Measurements from ENCODE around the gene FSTL4.

The FSTL4 gene

GRCh38 chr5:133612249-133612860 is at the start of gene FSTL4:
Gene FSTL4, minus strand, starts transcription at chr5:133612541.
- DNase-seq = no peak

DNA sequence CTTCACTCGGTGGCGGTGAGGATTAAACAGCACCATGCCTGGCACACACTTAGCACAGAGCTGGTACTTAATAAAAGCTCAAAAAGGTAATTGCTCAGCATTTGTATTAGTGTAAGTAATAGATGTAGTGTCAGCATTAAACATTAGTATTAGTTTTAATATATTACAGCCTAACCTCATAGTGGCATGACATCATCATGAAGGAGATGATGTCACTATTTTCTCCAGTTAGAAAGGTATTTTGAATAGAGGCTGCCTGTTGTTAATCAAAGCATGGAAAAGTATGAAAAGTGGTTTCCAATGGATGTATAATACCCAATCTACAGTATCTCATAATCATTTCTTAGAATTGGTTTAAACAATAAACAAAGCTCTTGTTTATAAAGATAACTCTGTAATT is 49.0 kb upstream of the FSTL4 start:
- no peak for DNase-seq

DNA sequence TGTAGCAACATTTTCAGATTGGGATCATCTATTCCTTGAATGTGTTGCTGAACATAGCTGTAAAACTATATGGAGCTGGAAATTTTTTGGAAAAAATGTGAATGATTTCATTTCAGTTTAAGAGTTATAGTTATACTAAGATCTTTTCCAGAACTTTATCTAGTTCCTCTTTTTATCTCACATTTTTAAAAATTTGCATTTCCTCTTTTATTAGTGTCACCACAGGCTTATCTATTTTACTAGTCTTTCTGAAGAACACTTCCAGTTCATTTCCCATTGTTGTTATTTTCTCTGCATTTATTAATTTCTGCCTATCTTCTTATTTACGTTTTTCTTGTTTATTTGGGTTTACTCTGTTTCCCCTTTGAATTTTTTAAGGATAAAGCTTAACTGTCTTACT is 46.0 kb upstream of the FSTL4 start:
- no peak for DNase-seq

- no peak for DNase-seq
Observed at GRCh38 chr5:133657036-133657435, 44.7 kb upstream of the FSTL4 start.

- DNase-seq = no peak
Observed at GRCh38 chr5:133655966-133656365, 43.6 kb upstream of the FSTL4 start.

DNA sequence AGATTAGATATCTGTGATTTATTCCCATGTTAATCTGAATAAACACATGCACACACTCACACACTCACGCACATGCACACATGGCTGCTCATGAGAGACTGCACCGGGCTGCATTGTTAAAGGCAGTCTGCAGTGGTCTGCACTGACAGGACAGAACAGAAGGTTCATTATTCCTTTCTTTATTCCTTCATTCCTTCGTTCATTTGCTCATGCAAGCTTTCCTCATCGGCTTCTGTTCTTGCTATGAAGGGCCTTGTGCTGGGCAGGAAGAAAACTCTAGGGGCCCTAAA is 41.4 kb upstream of the FSTL4 start:
- no peak for DNase-seq

DNA sequence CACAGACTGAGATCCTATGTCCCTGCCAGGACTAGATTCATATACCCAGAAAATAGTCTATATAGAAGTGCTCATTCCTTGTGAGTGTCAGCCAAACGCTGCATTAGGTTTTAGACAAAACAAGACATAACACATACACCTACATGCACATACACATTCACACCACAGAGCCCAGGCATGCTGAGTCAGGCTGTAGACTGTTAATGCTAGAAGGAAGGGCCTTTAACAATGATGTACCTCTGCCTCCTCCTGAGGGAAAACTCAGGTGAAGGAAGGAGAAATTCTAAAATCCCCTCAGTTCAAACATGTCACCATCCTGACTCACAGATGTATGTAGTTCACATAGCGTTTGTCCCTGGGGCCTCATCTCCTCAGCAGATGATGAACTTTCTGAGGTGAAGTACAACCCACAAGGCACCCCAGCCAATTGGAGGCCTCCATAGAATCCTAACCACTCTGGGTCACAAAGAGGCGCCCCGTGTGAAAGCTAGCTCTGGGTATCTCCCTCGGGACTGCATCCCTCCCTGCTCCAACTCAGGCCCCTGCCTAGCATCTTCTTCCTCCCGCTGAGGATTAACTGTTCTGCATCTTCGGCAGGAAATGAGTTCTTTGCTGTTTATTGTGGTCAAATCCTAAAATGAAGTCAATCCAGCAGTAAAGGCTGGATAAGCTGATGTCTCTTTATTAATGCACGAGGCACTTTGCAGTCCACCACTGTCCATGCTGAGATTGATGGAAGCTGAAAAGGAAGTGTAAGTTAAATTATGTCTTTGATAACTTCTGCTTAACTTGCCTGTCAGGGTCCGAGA is 40.8 kb upstream of the FSTL4 start:
- DNase-seq = no peak

DNA sequence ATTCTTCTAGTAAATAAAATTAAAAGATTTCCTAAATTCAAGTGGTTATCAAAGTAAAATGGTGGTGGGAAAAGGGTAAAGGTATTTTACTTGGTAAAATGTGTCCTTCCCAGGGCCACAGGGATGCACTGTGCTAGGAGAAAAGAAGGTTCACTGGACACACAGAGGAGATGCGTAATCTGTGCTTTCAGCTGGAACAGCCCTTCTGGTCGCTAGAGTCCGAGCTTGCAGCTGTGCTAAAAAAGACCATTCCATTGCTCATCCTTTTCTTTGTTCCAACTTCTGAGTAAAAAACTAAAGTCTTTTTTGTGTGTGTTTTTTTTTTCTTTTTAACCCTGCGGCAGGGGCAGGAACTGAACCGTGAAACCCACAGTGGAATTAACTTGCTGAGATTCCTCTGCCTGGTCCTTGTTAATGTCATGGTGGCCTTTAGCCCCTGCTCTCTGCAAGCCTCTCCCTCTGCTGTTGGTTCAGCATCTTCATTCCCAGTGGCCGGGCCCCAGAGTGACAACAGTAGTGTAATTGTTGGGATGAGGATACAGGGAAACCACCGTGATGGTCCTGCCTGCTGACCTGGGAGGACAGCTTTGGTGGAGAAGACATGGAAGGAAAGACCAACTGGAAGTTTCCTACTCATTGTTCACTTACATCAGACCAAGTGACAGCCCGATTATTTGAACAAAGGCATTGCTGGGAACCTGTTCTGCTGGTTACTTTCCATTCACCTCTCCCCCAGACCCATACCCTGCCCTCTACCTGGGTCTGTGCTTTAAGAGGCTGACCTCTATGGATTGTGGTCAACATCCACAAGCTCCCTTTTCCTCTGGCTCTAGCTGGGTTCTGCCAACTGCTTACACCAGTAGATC is 31.9 kb upstream of the FSTL4 start:
- DNase-seq = no peak

GRCh38 chr5:133643365-133643764 is 31.0 kb upstream of the FSTL4 start:
- DNase-seq = no peak

- DNase-seq = no peak
Observed at GRCh38 chr5:133642153-133642722, 29.9 kb upstream of the FSTL4 start.

- DNase-seq = no peak
Observed at GRCh38 chr5:133641683-133642082, 29.3 kb upstream of the FSTL4 start.

DNA sequence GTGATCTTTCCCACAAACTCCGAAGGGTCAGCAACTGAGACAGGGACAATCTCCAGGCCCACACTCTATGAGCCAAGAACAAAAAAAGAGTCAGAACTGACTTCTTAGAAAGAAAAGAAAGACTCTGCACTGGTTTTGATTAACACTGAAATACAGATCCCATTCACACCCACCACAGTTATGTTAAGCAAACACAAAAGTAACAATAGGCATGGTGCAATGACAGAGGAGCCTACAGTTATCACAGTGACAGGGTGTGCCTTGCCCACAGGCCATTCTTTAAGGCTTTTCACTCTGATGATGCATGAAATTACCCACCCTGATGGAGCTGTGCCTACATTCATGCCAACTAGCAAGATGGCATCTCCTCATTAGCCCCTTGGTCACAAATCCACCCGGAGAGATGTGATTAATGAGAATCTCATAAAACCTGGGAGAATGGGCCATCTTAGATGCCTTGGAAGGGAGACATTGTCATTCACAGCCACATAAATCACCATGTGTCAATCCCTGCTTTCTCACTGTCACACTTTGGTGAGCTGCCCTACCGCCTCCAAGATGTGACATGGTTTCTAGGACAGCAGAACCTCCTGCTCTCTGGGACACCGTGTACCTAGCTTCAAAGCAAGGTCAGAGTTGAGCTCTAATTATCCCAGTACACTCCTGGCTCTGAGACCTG is 27.6 kb upstream of the FSTL4 start:
- no peak for DNase-seq

DNA sequence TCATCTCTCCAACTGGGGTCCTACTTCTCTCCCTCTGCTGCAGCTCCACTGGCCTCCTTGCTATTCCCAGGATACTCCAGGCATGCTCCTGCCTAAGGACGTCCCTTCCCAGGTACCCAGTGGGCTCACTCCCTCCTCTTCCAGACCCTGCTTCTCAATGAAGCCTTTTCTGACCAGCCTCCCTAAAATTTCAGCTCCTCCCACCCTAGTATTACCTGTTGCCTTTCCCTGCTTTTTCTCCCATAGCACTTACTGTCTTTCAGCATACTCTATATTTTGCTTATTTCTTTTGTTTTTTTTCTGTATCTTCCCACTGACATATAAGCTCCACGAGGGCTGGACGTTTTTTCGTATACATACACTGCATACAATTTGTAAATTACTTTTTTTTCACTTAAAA is 26.1 kb upstream of the FSTL4 start:
- DNase-seq = no peak

- DNase-seq = no peak
Observed at GRCh38 chr5:133637206-133637605, 24.9 kb upstream of the FSTL4 start.

GRCh38 chr5:133635051-133635450 is 22.7 kb upstream of the FSTL4 start:
- no peak for DNase-seq

- no peak for DNase-seq
Observed at GRCh38 chr5:133627180-133627579, 14.8 kb upstream of the FSTL4 start.

- DNase-seq = no peak
Observed at GRCh38 chr5:133624316-133624715, 12.0 kb upstream of the FSTL4 start.

- DNase-seq = no peak
Observed at GRCh38 chr5:133618141-133618540, 5.8 kb upstream of the FSTL4 start.

DNA sequence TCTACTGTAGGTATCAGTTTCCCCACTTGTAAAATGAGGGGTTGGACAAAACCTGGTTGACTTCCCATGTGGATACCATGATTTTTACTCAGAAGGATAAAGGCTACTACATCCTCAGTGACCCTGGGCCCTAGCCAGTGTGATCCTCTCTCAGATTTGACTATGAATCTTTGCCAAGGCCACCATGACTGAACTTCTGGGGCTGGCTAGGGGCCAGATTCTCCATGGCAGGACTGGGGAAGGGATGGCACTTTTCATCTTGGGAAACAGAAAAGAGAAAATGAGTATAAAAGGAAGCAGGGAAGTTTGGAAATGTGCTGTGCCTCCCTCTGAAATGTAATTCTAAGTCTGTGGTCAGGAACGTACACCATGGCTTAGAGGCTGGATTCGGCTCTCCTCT is 1.4 kb upstream of the FSTL4 start:
- DNase-seq = no peak

GRCh38 chr5:133613184-133613583 is 843 bp upstream of the FSTL4 start:
- no peak for DNase-seq

DNA sequence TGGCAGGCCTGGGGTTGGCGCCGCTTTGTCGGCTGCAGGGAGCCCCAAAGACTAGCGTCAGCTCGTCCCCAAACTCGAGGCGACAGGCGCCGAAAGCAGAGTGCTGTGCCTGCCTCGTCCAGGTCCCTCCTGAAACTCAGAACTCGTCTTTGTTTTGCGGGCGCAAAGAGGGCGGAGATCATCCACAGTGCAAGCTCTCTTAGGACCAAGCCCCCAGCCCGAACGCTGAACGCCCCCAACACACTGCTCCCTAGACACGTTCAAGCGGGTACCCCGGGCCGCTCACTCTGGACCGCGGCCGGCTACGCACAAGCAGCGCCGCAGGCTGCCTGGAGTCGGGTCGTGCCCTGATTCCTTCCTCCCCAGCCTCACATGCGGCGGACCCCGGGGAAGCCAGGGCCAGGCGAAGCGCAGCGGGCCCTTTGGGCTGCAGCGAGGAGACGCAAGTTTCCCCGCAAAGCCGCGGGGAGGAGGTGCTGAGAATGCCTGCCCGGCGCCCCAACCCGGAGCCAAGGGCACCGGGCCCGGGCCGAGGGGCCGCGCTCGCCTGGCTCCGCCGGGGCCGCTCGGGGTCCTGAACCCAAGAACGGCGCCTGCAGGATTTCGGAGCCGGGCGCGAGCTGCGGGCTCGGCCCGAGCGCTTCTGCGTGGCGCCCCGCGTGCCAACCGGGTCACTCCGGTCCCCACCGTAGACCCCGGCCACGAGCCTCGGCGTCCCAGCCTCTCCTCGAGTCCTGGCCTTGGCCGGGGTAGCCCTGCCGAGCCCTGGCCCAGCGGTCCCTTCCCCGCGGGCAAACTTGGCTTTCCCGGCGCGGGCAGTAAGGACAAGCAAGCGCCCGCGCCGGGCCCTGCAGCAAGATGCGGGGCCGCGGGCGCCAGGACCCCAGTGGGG is 738 bp downstream of the FSTL4 start:
- no peak for DNase-seq
